OCI-LY7 (cell line): ENCODE measurements around the gene FGF1. TPM values are rescaled to one million over a fixed set of nuclear protein-coding genes. Genes with fewer than 3 reads are reported as not detected.

Source experiments
- BruUV-seq: library from RNA; stranded (reverse); fragments of 400-500 nt; replicated peaks from 2 replicates; lab custom pipeline; 2021; lab: Mats Ljungman, UMichigan
- CTCF ChIA-PET: fragments of 300-600 bp; sonication (Branson Sonifier 250); formaldehyde crosslinking; loops from one replicate; lab custom pipeline; 2022; ENCODE audit warnings: antibody characterized with exemption; ENCODE audit not compliant: unreplicated experiment; lab: Charles Lee
- POLR2A ChIA-PET: fragments of 300-600 bp; sonication (Branson Sonifier 250); formaldehyde crosslinking; loops from one replicate; lab custom pipeline; 2022; ENCODE audit warnings: antibody characterized with exemption; lab: Charles Lee
- DNase-seq: peaks from one replicate; pipeline ENCODE4 v3.0.0-alpha.2; 2015; ENCODE audit warnings: low spot score
- H2AFZ ChIP-seq: fragments of 200-600 bp; sonication (generic), shearing (Covaris generic); 2 replicates; pipeline ENCODE4 v1.6.1; 2014; ENCODE audit warnings: mild to moderate bottlenecking, antibody characterized with exemption, low read length, moderate library complexity
- H3K27ac ChIP-seq: fragments of 200-600 bp; sonication (generic); 2 replicates; pipeline ENCODE4 v1.5.1; 2014; ENCODE audit warnings: mixed run types, low read depth, mild to moderate bottlenecking, moderate library complexity, low read length, inconsistent platforms; ENCODE audit not compliant: poor library complexity, severe bottlenecking
- H3K36me3 ChIP-seq: fragments of 200-600 bp; sonication (generic); 2 replicates; pipeline ENCODE4 v1.6.1; 2014; ENCODE audit warnings: mild to moderate bottlenecking, antibody characterized with exemption, low read length, moderate library complexity, mixed read lengths; ENCODE audit not compliant: insufficient read depth
- H3K4me1 ChIP-seq: fragments of 200-600 bp; sonication (generic); 2 replicates; pipeline ENCODE4 v1.5.1; 2014; ENCODE audit warnings: mild to moderate bottlenecking, low read length; ENCODE audit not compliant: insufficient read depth, poor library complexity, severe bottlenecking
- H3K4me2 ChIP-seq: fragments of 200-600 bp; sonication (generic); 2 replicates; pipeline ENCODE4 v1.6.1; 2014; ENCODE audit warnings: mild to moderate bottlenecking, low read length
- H3K4me3 ChIP-seq: fragments of 200-600 bp; sonication (generic); 2 replicates; pipeline ENCODE4 v1.5.1; 2014; ENCODE audit warnings: mild to moderate bottlenecking, low read depth, low read length; ENCODE audit not compliant: poor library complexity, severe bottlenecking
- H3K79me2 ChIP-seq: fragments of 200-600 bp; sonication (generic); 2 replicates; pipeline ENCODE4 v1.6.1; 2016; ENCODE audit warnings: low read depth, mild to moderate bottlenecking, low read length, moderate library complexity, mixed read lengths; ENCODE audit not compliant: insufficient read depth
- H3K9me2 ChIP-seq: fragments of 200-600 bp; sonication (generic); 2 replicates; pipeline ENCODE4 v1.6.1; 2016; ENCODE audit warnings: mild to moderate bottlenecking, low read length, mixed read lengths; ENCODE audit not compliant: insufficient read depth
- H3K9me3 ChIP-seq: fragments of 200-600 bp; sonication (generic); 2 replicates; pipeline ENCODE4 v1.6.1; 2014; ENCODE audit warnings: mild to moderate bottlenecking, mixed run types, low read length, mixed read lengths
- H4K20me1 ChIP-seq: fragments of 200-600 bp; sonication (generic); 2 replicates; pipeline ENCODE4 v1.6.1; 2014; ENCODE audit warnings: mild to moderate bottlenecking, antibody characterized with exemption, low read length, moderate library complexity, mixed read lengths; ENCODE audit not compliant: insufficient read depth
- CTCF ChIP-seq: fragments of 200-600 bp; sonication (generic); conservative IDR thresholded peaks from 2 replicates; pipeline ENCODE4 v1.5.1; 2014; ENCODE audit warnings: mild to moderate bottlenecking, antibody characterized with exemption, low read length, moderate library complexity, mixed read lengths
- EZH2phosphoT487 ChIP-seq: fragments of 200-600 bp; sonication (generic); IDR thresholded peaks from 2 replicates; pipeline ENCODE4 v1.6.1; 2018; ENCODE audit warnings: low read depth, borderline replicate concordance, mild to moderate bottlenecking, mixed run types, antibody characterized with exemption, low read length, moderate library complexity, mixed read lengths
- intact Hi-C: fragments of 100-400 bp; cut with micrococcal nuclease; formaldehyde crosslinking; loops from one replicate; pipeline ENCODE4 v1.10.0; 2022; ENCODE audit not compliant: unreplicated experiment
- total RNA-seq, 2 experiments: library from RNA; depleted of rRNA in 1 of 2; stranded (reverse); fragments of >200 nt in 1 of 2; shearing (Covaris generic) in 1 of 2; gene quantifications; 2 replicates each; pipeline ENCODE4 v1.2.3, GENCODE V29; 2014 to 2022

Gene FGF1
- total RNA-seq, 2 experiments from 2014 or later = not detected

GRCh38 chr5:142719836-142720370 lies 34.0 kb upstream of the FGF1 start:
- intact Hi-C loops = no loop called here
- no peak overlapping the region for H3K4me3 ChIP-seq
- no TSS peak for BruUV-seq
- no peak overlapping the region for H3K27ac ChIP-seq
- H3K4me2 ChIP-seq = no peak overlapping the region
- H3K9me2 ChIP-seq = no peaks in the 10 kb centered on the region
- H3K9me3 ChIP-seq = no peaks in the 10 kb centered on the region
- POLR2A ChIA-PET = interaction anchor here (0.6 kb wide), 1 partner anchor 26 kb away, joined by 3 read pairs; no protein-coding TSS in a partner anchor
- H3K4me1 ChIP-seq = no peaks in the 10 kb centered on the region
- CTCF ChIA-PET = no interaction called here
- no peak for DNase-seq
- no peak overlapping the region for H2AFZ ChIP-seq
- no peaks in the 10 kb centered on the region for H3K79me2 ChIP-seq
- H4K20me1 ChIP-seq = no peaks in the 10 kb centered on the region
- no peaks in the 10 kb centered on the region for H3K36me3 ChIP-seq
- no peak for TF ChIP-seq EZH2phosphoT487
- TF ChIP-seq CTCF = no peak

GRCh38 chr5:142717582-142718215 lies 31.8 kb upstream of the FGF1 start:
- DNase-seq = peak; percentile 13
- Histone ChIP-seq H4K20me1 (no peaks in the 10 kb centered on the region), H3K9me2 (no peaks in the 10 kb centered on the region), H3K4me1 (peaks cover 3% of the 10 kb centered on the region), H3K36me3 (no peaks in the 10 kb centered on the region), H3K4me2 (no peak overlapping the region), H3K4me3 (no peak overlapping the region), H3K27ac (no peak overlapping the region), H2AFZ (no peak overlapping the region), H3K79me2 (no peaks in the 10 kb centered on the region), H3K9me3 (no peaks in the 10 kb centered on the region)
- CTCF ChIA-PET = interaction anchor here (0.9 to 2.5 kb wide), 4 partner anchors 47 to 171 kb away, joined by 3 to 8 read pairs (median 4); partner anchors contain the start of gene ARHGAP26
- intact Hi-C loops = loop anchor here (1.0 kb wide), 2 partner anchors 150 to 163 kb away; no protein-coding TSS in a partner anchor
- TF ChIP-seq CTCF = peak; percentile 45
- TF ChIP-seq EZH2phosphoT487 = no peak
- no TSS peak for BruUV-seq
- POLR2A ChIA-PET = no interaction called here

- POLR2A ChIA-PET = interaction anchor here (0.6 kb wide), 1 partner anchor 95 kb away, joined by 3 read pairs; no protein-coding TSS in a partner anchor
Measured at GRCh38 chr5:142716963-142717362, 31.1 kb upstream of the FGF1 start.

More at GRCh38 chr5:142716963-142717362, 31.1 kb upstream of the FGF1 start:
- intact Hi-C loops = loop anchor here (1.0 kb wide), 2 partner anchors 150 to 163 kb away; no protein-coding TSS in a partner anchor
- no peaks in the 10 kb centered on the region for H4K20me1 ChIP-seq
- H3K79me2 ChIP-seq = no peaks in the 10 kb centered on the region
- CTCF ChIA-PET = interaction anchor here (1.1 to 2.5 kb wide), 2 partner anchors 53 to 172 kb away, joined by 3 to 8 read pairs; partner anchors contain the start of gene ARHGAP26
- no peak overlapping the region for H3K4me3 ChIP-seq
- no peaks in the 10 kb centered on the region for H3K36me3 ChIP-seq
- H2AFZ ChIP-seq = no peak overlapping the region
- DNase-seq = peak; percentile 56
- no peak overlapping the region for H3K4me2 ChIP-seq
- TF ChIP-seq CTCF = peak; percentile 69
- TF ChIP-seq EZH2phosphoT487 = no peak
- no peaks in the 10 kb centered on the region for H3K9me2 ChIP-seq
- no TSS peak for BruUV-seq
- no peak overlapping the region for H3K27ac ChIP-seq
- H3K4me1 ChIP-seq = peaks cover 5% of the 10 kb centered on the region
- H3K9me3 ChIP-seq = no peaks in the 10 kb centered on the region
